Measurements from ENCODE around the gene ETV5.
A peak's percentile ranks its signal among the peaks of the same experiment; 100 is the strongest.

Gene ETV5

DNA sequence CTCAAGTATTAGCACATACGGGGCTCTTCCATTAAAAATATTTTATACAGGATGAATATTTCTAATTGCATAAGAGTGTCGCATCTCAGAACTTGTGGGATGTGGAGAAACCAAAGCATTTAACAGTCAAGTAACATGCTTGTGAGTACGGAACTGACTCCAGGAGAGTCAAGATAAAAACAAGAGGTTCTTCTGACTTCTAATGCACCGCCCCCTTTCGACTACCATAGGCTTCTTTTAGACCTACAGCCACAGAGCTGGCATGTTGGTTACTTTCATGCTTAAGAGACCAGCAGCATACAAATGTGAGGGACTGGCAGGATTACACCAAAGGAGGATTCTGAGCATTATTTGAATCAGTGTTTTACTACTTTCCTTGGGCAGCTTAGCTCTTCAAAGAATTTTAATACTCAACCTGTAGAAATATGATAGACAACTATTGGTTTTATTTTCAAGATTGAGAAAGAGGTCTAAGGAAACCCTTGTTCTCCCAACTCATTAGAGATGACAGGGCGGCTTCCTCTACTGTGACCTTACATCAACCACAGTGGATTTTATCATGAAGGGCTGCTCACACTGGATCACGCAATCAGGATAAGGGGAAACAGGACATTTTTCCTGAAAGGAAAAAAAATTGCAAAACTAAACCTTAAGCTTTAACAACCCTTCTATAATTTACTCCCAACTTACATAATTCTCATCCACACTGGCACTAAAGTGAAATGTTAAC lies 14.0 kb downstream of the ETV5 start:
- no peak for DNase-seq

DNA sequence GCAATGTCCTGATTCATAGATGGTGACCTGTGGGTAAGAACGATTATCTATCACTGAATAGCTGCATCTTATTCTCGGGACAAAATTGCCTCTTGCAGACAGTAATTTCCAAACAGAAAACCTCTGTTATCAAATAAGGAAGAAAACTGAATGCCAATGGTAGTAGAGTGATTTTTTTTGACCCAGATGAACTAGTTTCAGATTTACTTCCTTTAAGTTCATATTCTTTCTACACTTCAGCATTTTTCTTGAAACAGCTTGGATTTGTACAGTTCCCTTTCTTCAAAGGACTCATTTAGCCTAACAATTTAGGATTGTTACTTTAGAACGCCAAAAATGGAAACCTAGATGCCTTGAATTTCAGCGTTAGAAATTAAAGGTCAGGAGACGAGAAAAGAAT lies 14.6 kb downstream of the ETV5 start:
- DNase-seq, result no peak

DNA sequence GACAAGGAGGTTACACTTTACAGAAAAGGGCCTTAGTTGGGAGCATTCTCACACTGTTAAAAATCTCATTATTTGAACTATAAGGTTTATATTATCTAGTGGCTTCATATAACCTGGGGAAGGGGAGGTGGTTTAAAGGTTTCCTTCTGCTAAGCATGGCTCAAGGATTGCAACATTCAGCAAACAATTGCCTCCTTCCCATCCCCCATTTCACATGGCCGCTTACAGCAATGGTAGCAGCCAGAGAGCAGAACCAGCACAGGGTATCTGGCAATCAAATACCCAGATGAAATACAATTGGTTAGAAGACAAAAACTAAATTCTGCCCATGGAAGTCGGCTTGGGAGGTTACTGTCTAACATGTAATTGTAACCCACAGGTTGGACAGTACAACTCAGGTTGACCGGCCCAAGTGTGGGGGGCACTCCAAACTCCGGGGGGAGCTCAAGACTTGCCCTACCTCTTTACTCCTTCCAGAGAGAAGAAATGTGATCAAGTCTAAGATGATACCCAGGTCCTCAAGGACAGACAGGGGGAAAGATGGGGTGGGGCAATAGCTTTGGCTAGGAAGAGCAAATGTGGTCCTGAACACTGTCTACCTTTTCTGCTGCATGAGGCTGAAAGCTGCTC lies 15.5 kb downstream of the ETV5 start:
- DNase-seq, result no peak

DNA sequence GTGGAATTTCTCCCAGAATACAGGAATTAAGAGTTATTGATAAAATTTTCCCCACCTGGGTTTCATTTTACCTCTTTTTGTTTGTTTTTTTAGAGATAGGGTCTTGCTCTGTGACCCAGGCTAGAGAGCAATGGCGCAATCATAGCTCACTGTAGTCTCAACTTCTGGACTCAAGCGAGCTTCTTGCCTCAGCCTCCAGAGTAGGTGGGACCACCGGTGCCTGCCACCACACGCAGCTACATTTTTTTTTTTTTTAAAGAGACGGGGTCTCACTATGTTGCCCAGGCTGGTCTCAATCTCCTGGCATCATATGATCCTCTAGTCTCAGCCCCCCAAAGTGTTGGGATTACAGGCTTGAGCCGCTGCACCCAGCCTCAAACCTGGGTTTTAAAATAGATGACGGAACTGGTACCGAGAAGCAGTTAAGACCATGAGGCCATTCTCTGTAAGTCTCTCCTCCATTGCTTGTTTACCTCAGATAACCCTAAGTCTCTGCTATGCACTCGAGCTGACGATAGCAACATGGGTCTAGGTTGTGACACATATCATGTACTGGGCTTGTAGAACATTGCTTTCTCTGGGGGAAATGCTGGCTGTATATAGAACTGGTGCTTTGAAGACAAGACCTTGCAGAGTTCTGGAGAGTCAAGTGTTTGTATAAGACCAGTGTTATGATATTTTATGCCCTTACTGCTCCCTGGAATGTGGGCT lies 16.4 kb downstream of the ETV5 start:
- no peak for DNase-seq

DNA sequence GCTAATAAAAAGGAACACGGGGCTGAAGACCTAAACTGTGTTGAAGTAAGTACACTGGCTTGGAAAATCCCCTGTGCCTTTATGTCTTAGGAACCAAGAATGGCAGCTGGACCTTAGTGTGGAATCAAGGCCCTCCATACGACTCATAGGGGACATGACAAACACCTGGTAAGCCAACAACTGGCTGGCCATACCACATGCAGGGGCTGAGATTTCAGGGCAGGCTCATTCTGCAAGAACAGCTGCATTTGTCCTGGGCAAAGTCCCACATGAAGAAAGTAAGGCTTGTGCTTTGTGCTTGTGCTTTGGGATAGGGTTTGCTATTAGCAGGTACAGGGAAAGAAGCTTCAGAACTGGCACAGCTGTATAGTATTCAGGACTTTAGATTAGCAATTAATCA lies 18.0 kb downstream of the ETV5 start:
- no peak for DNase-seq

DNA sequence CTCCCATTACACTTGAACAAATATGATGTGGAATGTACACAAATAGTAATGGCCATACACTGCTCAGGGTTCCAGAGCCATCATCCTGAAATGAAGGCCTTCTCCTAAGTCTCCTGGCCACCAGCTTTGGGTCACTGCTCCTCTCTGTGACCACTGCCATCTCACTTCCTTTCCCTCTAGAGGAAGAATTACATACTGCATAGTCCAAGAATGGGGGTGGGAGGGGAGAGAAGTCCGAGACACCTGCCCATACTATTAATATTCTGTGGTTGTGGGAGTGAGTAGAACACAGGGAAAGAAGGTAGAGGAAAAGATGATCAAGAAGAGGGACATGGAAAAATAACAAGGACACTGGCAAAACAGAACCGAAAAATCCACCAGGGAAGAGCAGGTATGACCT lies 20.6 kb downstream of the ETV5 start:
- DNase-seq, result no peak

DNA sequence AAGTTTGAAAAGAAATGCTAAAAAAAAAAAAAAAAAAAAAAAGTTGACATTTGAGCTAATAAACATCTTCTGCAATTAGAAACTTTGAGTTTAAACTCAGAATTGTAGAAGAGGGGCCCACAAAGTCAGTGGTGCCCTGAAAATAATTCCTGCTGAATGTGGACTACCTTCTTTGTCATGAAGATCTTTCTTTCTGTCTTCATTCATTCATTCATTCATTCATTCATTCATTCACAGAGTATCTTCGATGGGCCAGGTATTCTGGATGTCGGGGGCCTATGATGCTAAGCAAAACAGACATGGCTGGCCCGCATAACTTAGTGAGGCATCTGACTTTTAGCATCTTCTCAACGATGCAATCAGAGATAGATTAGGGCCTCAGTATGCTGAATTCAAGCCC lies 24.6 kb downstream of the ETV5 start:
- DNase-seq, result no peak

DNA sequence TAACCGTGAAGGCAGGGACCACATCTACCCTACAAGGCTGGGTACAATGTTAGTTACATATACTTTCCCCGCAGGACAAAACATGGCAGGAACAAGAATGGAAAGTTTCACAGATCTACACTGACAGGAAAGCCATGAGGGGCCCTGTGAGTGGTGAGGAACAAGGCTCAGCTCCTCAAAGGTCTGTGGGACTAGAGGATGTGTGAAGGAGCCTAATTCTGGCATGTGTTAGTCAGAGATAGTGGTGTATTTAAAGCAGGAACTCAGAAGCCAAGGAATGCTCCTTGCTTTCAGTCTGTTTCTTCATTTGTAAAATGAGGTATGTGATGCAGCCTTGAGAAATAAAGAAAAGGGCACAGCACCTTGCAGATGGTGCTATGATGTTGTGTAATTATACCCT lies 25.1 kb downstream of the ETV5 start:
- no peak for DNase-seq

DNA sequence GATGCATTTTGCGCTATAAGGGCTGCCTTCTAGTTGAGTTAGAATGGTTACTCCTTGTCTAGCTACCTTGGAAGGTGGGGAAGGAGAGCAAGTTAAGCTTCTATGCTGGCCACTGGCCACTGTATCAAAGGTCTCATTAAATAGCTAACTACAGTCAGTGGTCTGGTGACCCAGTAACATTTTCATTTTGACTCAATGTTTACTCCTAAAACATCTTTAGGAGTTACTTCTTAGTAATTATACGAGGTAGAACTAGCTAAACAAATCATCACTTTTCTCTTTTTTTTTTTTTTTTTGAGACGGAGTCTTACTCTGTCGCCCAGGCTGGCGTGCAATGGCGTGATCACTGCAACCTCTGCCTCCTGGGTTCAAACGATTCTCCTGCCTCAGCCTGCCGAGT lies 26.7 kb downstream of the ETV5 start:
- DNase-seq, result no peak

DNA sequence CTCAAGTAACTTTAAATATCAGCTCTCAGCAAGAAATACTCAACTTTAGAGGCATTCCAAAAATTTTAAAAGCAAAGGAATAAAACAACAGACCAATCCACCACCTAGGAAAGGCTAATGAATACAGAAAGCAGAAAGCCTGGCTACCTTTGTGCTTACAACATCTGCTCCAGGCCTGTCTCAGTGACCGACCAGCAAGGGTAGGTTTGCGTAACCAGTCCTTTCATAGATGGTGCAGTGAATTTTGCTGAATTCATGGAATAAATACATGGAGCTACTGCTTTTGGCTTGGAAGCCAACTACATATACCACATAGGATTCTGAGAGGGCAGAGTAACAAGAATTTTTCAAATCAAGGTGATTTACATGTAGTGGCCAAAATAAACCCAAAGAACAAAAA lies 27.2 kb downstream of the ETV5 start:
- no peak for DNase-seq

DNA sequence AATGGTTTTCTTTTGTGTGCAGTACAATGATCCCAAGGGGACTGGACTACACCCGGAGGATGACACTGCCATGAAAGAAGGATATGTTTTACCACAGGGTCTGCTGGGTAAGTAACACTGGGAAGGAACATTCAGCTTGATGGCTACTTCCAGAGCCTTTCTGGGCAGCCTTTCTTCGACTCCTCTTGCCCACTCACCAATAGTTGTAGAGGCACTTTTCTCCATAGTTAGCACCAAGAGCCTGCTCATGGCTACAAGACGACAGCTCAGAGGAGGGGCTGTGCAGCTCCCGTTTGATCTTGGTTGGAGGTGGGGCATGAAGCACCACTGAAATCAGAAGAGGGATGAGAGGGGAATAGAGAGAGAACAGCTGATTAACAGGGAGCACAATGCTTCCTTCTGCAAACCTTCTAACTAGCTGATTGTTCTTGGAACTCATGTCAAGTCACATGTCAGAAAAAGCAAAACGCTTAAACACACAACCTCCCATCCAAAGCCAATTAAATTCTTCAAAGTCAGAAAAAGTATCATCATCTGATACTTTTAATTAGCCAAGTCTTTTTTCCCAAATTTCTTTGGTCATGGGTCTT lies 27.9 kb downstream of the ETV5 start:
- DNase-seq, result no peak

DNA sequence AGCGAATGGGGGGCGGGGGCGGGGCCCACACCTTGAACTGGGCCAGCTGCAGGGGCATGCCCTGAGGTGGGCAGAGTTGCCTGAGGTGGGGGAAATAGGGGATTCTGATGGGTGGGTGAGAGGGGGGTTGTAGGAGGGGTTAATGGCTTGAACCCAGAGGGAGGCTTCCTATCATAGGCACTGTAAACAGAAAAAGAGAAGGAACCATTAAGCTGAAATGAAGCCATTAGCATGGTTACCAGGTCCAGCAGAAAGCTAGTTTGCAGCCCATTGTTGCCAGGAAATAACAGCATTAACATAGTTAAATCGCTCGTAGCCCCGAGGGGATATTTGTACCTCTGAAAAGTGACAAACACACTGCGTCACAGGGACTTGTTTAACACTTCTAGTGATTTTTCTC lies 29.0 kb downstream of the ETV5 start:
- DNase-seq, result no peak

DNA sequence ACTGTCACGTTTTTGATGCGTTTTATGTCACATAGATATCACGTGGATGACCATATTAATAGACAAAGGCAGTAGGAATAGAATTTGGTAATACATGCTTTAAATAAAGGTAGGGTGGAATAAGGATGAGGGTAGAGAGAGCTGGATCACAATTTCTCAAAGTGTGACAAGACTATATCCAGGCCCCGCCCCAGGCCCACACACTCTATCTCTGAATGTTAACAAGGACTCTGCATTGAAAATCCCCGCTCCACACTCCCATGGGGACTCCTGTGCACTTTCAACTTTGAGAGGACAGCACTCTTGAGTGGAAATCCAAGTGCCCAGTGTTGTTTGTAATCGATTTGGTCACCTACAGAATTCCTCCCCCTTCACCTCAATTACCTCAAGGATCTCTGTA lies 31.4 kb downstream of the ETV5 start:
- no peak for DNase-seq

DNA sequence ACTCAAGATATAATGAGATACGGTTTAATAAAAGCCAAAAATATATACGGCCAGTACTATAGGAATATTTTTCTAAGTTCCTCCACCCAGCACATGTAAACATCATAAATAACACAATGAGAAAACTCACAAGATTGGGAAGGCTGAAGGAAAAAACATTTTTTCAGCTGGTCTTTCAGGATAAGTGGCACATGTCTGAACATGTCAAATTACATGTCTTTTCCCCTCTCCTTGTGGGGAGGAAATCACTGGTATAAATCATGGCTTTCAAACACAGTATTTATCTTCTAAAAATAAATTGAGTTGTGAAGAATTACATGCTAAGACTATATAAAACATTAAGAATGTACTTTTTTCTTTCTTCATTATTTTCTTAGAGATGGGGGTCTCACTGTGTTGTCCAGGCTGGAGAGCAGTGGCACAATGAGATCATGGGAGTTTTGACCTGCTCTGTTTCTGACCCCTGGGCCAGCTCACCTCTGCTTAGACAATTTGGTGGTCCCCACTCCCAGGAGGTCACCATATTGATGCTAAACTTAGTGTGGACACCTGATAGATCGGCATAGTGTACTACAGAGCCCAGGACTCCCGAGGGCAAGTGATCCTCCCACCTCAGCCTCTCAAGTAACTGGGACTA lies 32.8 kb downstream of the ETV5 start:
- DNase-seq, result no peak

DNA sequence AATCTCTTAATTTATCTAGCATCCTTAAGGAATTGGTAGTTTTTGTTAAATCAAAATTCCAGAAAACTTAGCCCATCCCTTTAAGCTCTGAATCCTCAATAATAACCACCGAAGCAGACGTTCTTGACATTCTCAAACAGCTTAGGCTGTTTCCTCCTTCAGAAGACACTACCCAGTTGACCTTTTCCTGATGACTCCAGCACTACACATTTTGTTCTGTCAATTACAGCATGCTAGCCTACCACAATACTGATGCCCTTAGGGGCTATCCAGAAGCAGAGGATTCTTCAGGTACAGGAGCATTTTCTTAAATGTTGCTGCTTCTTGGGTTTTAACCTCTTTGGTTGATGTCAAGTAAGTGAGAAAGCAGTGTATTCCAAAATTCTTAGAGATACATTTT lies 33.4 kb downstream of the ETV5 start:
- DNase-seq, result no peak

DNA sequence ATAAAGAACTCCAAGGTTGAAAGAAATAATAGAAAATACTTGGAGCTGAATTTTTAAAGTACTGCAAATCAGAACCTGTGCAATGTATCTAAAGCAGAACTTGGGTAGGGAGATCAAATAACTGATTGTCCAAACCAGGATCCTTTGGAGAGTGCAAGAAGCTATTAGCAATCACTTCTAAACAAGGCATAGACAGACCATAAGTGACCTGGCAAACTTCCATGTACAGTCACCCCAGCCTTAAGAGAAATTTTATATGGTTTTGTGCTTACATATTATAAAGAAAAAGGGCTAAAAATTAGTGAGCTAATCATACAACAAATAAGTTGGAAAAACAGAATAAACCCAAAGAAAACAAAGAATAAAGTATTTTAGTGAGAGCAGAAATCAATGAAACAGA lies 35.2 kb downstream of the ETV5 start:
- no peak for DNase-seq

DNA sequence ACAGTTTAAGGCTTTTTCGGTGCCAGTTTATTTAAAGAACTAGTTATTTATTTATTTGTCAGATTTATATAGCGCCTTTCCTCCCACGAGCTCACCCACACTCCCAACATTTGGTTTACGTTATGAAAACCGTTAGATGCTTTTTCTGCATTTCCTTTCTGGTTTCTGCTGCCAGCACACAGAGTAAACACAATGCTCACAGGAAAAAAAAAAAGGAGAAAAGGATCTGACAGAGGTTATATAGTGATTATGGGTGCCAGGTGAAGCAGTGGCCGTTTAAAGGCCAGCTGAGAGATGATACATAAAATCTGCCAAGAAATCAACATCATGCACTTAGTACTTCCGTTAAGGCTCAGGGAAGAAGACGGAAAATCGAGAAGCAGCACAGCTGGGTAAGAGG lies 37.9 kb downstream of the ETV5 start:
- no peak for DNase-seq

DNA sequence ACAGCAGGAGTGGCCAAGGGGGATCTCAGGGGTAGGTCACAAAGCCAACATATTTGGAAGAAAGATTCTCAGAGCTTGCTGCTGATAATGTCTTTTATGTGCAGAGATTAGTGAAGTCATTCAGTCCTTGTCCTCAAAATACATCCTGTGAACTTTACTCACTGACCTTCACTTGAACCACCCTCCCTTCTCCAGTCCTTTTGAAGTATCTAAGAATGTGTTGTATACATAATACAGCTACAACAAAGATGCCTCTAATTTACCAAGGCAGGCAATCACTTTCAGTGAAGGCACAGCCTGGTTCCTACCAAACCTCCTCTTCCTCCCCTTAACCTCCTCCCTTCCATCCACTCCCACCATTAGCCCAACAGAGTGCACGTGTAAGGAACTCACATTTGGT lies 38.3 kb downstream of the ETV5 start:
- no peak for DNase-seq

DNA sequence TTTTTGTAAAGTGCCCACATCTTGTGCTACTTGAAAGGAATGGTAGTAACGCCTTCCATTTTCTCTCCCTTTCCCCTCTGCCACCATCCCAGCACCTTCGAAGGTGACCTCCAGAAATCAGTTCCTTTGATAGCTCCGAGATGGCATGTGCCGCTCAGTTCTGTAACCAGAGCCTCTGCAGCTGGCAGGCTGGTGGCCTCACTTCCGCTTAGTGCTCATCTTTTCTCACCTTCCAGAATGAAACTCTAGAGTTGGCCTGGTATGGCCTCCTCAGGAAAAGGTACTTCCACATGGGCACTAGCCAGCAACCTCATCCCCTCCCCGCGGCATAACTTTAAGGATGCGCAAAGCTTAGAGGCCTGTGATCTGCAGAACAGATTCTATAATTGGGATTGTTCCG lies 38.8 kb downstream of the ETV5 start:
- DNase-seq, result no peak

DNA sequence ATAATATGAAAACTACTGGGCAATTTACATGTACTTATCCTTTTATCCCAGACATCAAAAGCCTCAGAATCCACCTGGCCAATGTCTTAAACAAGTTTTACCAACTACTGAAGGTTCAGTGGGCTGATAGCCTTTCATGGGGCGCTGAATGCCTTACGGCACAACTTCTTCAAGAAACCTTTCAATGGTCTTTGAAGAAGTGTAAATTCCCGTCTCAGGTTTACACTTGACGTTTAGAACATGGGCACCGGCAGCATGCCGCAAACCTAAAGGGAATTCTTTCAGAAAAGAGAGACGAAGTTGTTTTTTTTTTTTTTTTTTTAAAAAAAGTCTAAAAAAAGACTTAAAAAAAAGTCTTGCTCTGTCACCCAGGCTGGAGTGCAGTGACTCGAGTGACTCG lies 39.7 kb downstream of the ETV5 start:
- DNase-seq, result no peak

DNA sequence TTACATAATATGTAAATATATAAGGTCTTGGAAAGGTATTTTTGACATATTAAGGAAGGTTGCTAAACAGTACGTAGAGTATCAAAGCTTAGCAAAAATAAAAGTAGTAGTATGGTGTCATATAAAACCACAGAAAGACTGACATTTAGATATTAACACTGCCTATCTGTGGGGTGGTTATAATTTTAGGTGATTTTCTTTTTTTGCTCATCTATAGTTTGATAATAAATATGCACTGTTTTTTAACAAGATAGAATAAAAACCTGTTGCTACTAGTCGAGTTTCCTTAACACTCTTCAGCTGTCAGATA lies 40.7 kb downstream of the ETV5 start:
- no peak for DNase-seq

DNA sequence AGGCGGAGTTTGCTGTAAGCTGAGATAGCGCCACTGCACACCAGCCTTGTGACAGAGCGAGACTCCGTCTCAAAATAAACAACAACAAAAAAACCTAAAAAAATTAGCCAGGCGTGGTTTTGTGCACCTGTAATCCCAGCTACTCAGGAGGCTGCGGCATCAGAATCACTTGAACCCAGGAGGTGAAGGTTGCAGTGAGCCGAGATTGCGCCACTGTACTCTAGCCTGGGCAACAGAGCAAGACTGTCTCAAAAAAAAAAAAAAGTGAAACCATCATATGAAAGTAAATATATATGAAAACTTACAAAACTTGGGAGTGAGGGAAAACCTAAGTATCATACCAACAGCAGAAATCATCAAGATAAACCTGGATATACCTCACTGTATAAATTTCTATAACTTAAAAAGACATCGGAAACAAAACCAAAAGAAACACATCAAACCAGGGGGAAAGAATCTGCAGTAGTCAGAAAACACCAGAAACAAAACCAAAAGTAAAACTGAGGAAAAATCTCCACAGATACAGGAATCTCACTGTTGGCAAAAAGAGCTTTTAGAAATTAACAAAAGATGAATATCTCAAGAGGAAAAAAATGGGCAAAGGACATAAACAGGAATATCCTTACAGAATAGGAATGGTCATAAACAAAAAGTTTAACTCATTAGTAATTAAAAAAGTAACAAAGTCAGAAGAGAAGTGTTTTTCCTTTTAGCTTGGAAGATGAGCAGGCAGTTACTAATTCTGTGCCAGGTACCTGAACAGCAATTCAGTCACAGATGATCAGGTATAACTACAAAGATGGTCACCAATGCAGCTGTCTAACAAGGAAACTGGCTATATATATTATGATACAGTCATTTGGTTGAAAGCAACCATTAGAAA lies 41.3 kb downstream of the ETV5 start:
- DNase-seq, result peak; percentile 2

DNA sequence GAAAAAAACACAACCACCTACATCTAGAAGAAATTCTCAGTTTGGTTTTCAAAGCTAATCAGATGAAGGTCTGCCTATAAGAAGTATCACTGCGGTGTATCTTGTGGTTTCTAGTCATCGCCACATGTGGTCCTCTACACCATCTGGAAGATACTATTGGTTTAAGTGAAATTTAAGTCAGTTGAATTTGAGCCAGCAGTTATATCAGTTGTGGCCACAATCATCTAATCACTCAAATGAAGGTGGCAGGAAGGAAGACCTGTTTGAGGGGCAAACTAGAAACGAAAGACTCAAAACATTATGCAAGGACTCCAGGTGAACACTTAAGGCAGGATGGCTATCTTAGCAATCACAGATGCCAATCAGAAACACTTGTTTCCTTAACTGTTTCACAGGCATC lies 48.7 kb downstream of the ETV5 start:
- peak; percentile 22 for DNase-seq

All from CD4-positive, alpha-beta T cell treated with Interleukin-17A for 1 hour (primary cell).